A673 (cell line): Measurements from ENCODE around the gene LINGO1. TPM values are rescaled to one million over a fixed set of nuclear protein-coding genes. Genes with fewer than 3 reads are reported as not detected.

Experiments used
- BruUV-seq: library from RNA; stranded (reverse); fragments of 400-500 nt; replicated peaks from 2 replicates; lab custom pipeline; 2021; lab: Mats Ljungman, UMichigan
- CTCF ChIA-PET: fragments of 300-600 bp; sonication (Branson Sonifier 250); formaldehyde crosslinking; loops from one replicate; lab custom pipeline; 2022; ENCODE audit warnings: antibody characterized with exemption; lab: Charles Lee
- POLR2A ChIA-PET: fragments of 300-600 bp; sonication (Branson Sonifier 250); formaldehyde crosslinking; loops from one replicate; lab custom pipeline; 2022; ENCODE audit warnings: antibody characterized with exemption; ENCODE audit not compliant: low non-redundant PET; lab: Charles Lee
- DNase-seq: peaks from one replicate; pipeline ENCODE4 v3.0.0-alpha.2; 2015; ENCODE audit warnings: low spot score
- H3K27ac ChIP-seq: fragments of 200-600 bp; sonication (generic); 2 replicates; pipeline ENCODE4 v1.5.1; 2016; ENCODE audit warnings: mixed run types, low read depth, mild to moderate bottlenecking, mixed read lengths, antibody characterized with exemption, low read length; ENCODE audit not compliant: poor library complexity, severe bottlenecking
- H3K27me3 ChIP-seq: fragments of 200-600 bp; sonication (generic); replicated peaks from 2 replicates; pipeline ENCODE4 v1.6.1; 2017; ENCODE audit warnings: mixed run types, low read depth, mild to moderate bottlenecking, mixed read lengths, antibody characterized with exemption, low read length; ENCODE audit not compliant: insufficient read depth, poor library complexity
- H3K36me3 ChIP-seq: fragments of 200-600 bp; sonication (generic); 2 replicates; pipeline ENCODE4 v1.6.1; 2016; ENCODE audit warnings: mixed run types, mild to moderate bottlenecking, mixed read lengths, antibody characterized with exemption, low read length; ENCODE audit not compliant: insufficient read depth, poor library complexity, severe bottlenecking
- H3K4me1 ChIP-seq: fragments of 200-600 bp; sonication (generic); 2 replicates; pipeline ENCODE4 v1.6.1; 2017; ENCODE audit warnings: mixed run types, mild to moderate bottlenecking, mixed read lengths, antibody characterized with exemption, low read length; ENCODE audit not compliant: insufficient read depth, poor library complexity, severe bottlenecking
- H3K4me3 ChIP-seq: fragments of 200-600 bp; sonication (generic); 2 replicates; pipeline ENCODE4 v1.5.1; 2016; ENCODE audit warnings: low read depth, mixed run types, mild to moderate bottlenecking, mixed read lengths, low read length; ENCODE audit not compliant: poor library complexity, severe bottlenecking
- H3K9me3 ChIP-seq: fragments of 200-600 bp; sonication (generic); 2 replicates; pipeline ENCODE4 v1.6.1; 2016; ENCODE audit warnings: mixed run types, low read depth, mild to moderate bottlenecking, mixed read lengths, antibody characterized with exemption, low read length; ENCODE audit not compliant: poor library complexity, severe bottlenecking
- CTCF ChIP-seq: fragments of 300-800, 200-600 bp; sonication (generic); conservative IDR thresholded peaks from 2 replicates; pipeline ENCODE4 v1.5.1; 2017; ENCODE audit warnings: low read depth, mild to moderate bottlenecking, antibody characterized with exemption, low read length, moderate library complexity, mixed read lengths
- EZH2 ChIP-seq: fragments of 200-600 bp; sonication (generic); IDR thresholded peaks from 2 replicates; pipeline ENCODE4 v1.6.1; 2017; ENCODE audit warnings: borderline replicate concordance, low read depth, mild to moderate bottlenecking, mixed read lengths, antibody characterized with exemption, low read length; ENCODE audit not compliant: poor library complexity, severe bottlenecking
- intact Hi-C: fragments of 100-400 bp; cut with micrococcal nuclease; formaldehyde crosslinking; loops from one replicate; pipeline ENCODE4 v1.10.0; 2022; ENCODE audit not compliant: unreplicated experiment
- total RNA-seq: library from RNA; stranded (reverse); gene quantifications from 2 replicates; pipeline ENCODE4 v1.2.3, GENCODE V29; 2021

LINGO1 gene
- total RNA-seq, 1 experiment from 2014 or later, result 93.7 TPM

- no peak for TF ChIP-seq CTCF
- TF ChIP-seq EZH2, result no peak
- Histone ChIP-seq H3K9me3 (no peaks in the 10 kb centered on the region), H3K4me1 (peaks cover 4% of the 10 kb centered on the region), H3K36me3 (no peaks in the 10 kb centered on the region), H3K4me3 (no peak overlapping the region), H3K27ac (no peak overlapping the region), H3K27me3 (no peaks in the 10 kb centered on the region)
- CTCF ChIA-PET, result no interaction called here
- DNase-seq, result no peak
- intact Hi-C loops, result no loop called here
- POLR2A ChIA-PET, result interaction anchor here (0.8 kb wide), 1 partner anchor 13 kb away, joined by 6 read pairs; no protein-coding TSS in a partner anchor
- no TSS peak for BruUV-seq
Observed at GRCh38 chr15:77564341-77564740, 68.4 kb downstream of the LINGO1 start.

- CTCF ChIA-PET, result no interaction called here
- peaks cover 1% of the 10 kb centered on the region for H3K4me1 ChIP-seq
Observed at GRCh38 chr15:77563623-77564156, 69.0 kb downstream of the LINGO1 start.

More at GRCh38 chr15:77563623-77564156, 69.0 kb downstream of the LINGO1 start:
- intact Hi-C loops, result no loop called here
- POLR2A ChIA-PET, result no interaction called here
- no peak for TF ChIP-seq EZH2
- no peak for TF ChIP-seq CTCF
- DNase-seq, result no peak
- no TSS peak for BruUV-seq
- Histone ChIP-seq H3K27me3 (no peaks in the 10 kb centered on the region), H3K27ac (no peak overlapping the region), H3K36me3 (no peaks in the 10 kb centered on the region), H3K9me3 (no peaks in the 10 kb centered on the region), H3K4me3 (no peak overlapping the region)

Other genes starting within 250 kb of the LINGO1 start
- 36.7 and 39.8 TPM in 2 replicates for gene PEAK1, start 212.8 kb downstream of the LINGO1 start, total RNA-seq
- gene HMG20A, start 212.0 kb downstream of the LINGO1 start, total RNA-seq, result 43.2 and 49.9 TPM in 2 replicates